NCI-H187 treated with DMSO at 0.1 percent for 48 hours (cell line): ENCODE results near the gene SND1.
"Not testable (repeated sequence)": the region's sequence is repeated elsewhere in the genome, so short reads cannot be mapped to it uniquely, and the experiment has no call there.

ENCODE experiments used
- DNase-seq: peaks from one replicate; lab custom pipeline; 2025; lab: John Stamatoyannopoulos, UW

The SND1 gene

DNA sequence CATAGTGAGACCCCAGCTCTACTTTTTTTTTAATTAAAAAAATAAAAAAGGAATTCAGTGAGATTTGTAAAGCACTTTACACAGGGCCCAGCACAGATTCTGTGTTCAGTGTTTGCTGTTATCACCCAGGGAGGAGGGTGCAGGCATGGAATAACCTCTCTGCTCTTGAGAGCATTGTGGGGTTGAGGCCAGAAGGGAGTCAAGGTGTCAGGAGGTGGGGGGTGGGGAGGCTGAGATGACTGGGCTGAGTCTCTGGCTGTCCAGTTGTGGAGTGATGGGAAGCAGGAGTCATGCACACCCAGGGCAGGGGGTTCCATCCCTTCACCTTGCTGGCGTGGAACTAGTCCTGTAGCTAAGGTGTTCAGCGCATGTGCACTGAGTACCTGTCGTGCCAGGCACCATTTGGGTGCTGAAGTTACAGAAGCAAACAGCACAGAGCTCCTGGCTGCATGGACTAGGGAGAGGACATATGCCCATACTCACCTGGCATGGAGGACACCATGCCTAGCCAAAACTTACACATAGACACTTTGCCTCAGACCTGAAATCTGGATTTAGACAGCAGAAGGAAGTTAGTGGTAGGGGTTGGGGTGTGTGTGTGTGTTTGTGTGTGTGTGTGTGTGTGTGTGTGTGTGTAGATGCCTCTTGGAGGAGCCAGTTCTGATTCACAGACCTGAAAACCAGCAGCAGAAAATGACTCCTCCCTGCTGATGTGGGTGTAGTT, 448.4 kb downstream of the SND1 start:
- DNase-seq, result no peak

DNA sequence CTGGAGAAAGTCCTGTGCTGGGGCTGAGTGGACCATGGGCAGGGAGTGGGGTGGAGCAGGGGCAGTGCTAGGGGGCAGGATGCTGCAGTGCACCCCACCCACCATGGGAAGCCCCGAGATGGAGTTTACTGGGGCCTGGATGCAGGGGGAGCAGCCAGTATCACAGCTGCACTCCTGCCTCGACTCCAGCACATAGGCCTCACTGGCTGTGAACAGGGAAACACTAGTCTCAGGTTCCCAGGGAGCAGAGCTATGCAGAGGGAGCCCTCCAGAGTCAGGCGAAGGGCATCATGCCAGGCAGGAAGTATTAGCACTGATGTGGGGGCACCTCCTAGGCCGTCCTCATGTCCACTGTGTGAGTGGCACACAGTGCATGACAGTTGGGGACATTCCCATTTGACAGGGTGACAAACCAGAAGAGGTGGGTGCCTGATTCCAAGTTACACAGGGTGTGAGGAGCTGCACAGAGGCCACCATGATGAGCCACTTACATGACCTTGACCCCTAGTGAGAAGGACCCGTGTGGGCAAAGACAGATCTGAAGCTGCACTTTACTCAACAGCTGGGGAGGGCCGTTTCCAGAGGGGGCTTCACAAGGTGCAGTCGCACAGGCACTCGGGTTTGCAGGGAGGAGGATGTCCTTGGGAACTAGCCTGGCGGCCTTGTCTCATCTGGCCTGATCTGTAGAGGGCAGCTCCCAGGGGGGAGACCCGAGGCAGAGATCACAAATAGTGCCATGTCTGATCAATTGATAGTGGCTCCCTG, 449.1 kb downstream of the SND1 start:
- no peak for DNase-seq

DNA sequence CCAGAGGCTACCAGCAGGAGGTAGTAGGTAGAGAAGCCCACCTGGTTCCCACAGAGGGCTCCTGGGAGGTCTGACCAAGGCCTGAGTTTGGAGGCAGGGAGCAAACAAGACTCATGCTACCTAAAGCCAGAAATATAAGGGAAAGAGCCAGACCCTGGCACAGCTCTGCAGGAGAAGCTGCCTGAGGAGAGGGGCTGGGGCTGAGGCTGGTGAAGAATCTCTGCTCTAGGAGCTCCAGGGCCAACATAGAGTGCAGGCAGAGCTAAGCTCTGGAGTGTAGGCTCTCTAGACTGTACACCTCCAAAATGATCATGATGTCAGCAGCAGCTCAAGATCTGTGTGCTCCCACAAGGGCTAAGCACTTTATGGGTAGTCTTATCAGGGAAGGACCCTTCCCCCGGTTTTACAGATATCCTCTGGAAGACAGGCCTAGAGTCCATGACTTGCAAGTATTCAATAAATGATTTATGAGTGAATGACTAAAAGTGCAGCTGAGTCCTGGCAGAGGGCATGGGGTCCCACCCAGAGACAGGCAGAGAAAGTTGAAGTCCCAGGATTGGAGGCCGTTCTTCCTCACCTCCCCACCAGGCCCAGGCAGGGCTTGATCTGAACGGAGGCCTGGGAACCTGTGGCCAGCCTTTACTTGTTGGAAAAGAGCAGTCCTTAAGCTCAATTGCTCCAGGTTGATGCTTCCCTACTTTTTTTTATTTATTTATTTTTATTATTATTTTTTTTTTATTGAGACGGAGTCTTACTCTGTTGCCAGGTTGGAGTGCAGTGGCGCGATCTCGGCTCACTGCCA, 450.7 kb downstream of the SND1 start:
- DNase-seq, result no peak

DNA sequence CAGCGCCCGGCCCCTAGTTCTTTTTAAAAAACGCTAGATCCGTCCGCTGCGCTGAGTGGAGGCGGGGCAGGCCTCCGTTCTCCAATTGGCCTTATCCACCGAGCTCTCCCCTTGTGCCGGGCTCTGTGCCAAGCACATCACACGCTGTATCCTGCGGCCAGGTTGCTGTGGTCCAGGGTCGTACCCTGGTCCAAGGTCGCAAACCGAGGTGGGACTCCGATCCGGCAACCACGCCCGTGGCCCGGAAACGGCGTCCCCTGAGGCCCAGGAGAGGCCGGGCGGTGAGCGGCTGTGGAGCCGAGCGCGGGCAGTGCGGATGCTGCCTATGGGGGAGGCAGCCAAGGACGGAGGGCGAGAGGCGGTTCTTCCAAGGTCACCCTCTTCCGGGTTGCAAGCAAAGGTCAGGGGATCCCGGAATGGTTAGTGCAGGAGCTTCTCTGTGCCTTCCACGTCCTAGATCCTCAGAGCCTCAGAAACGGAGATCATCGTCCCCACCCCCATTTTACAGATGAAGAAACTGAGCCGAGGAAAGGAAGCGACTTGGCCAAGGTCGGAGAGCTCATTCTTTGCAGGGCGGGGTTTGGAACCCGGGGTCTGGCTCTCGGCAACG, 451.6 kb downstream of the SND1 start:
- no peak for DNase-seq

DNA sequence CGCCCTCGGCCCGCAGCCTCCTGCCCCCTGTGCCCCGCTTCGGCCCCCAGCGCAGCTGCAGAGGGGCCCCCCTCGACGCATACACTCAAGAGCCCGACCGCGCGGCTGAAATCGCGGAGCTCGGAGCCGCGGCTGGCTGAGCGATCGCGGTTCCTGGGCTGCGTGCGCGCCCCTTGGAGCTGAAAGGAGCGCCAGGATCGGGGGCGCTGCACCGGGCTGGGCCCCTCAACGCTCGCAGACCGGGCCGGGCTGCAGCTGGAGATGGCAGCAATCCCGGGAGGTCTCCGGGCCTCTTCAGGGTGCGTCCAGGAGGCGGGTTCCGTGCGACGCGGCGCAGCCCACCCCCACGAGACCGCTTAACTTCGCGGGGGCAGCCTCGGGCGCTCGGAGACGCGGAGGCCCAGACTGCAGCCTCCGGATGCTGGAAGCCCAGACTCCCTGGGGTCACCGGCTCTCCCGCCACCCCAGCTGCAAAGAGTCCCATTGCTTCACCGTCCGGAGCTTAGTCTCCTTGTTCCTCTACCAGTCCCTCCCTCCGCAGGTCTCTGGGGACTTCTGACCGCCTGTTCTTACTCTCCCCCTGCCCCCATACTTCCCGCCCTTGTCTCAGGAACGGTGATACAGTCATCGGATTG, 452.2 kb downstream of the SND1 start:
- no peak for DNase-seq

DNA sequence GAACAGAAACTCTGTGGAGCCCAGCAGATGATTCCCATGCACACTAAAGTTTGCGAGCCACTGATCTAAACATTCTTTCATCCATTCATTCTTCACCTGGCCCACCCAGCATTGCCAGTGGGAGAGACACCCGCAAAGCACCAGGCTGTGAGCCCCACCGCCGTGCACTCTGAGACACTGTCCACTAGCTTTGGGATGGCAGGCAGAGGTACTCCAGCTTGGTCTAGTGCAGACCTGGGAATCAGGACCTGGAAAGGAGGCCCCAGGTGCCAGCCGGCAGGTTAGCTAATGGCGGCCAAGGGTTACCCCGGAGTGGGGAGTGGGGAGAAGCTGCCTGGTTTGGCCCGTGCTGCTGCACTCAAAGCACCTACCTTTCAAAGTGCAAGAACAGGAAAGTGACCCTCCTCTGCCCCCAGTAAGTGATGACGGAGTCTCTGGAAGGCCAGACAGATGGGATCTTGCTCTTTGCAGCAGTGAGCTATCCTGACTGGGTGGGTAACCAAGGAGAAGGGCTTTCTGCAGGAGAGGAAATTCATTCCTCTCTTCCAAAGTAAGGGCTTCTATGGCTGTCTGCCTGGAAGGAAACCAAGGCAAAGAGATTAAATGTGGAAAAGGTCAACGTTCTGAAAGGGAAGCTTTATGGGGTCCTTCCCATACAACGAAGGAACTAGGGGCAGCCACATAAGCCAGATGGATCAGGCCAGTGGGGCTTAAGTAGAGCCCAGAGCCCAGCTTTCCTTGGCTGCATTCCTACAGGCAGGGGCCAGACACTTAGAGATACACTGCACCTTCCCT, 453.4 kb downstream of the SND1 start:
- DNase-seq, result no peak

DNA sequence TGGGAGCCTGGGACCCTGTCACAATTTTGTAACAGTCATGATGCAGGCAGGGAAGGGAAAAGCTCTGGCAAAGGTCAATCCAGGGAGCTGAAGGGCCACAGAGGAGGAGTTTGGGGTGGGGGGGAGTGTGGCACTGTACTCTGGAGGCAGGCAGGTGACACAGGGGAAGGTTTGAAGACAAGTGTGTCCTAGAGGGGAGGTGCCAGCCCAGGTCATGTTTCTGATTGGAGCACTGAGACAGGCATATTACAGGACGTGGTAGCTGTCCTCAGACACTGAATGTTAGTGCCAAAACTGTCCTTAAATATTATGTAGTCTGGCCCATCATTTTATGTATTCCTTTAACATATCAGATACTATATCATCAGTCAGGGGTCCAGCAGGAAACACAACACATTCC, 454.8 kb downstream of the SND1 start:
- DNase-seq, result no peak

DNA sequence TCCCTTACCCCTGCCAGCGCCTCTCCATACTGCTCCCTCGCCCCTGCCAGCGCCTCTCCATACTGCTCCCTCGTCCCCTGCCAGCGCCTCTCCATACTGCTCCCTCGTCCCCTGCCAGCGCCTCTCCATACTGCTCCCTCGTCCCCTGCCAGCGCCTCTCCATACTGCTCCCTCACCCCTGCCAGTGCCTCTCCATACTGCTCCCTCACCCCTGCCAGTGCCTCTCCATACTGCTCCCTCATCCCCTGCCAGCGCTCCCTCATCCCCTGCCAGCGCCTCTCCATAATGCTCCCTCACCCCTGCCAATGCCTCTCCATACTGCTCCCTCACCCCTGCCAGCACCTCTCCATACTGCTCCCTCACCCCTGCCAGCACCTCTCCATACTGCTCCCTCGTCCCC, 455.5 kb downstream of the SND1 start:
- DNase-seq, result not testable (repeated sequence)

DNA sequence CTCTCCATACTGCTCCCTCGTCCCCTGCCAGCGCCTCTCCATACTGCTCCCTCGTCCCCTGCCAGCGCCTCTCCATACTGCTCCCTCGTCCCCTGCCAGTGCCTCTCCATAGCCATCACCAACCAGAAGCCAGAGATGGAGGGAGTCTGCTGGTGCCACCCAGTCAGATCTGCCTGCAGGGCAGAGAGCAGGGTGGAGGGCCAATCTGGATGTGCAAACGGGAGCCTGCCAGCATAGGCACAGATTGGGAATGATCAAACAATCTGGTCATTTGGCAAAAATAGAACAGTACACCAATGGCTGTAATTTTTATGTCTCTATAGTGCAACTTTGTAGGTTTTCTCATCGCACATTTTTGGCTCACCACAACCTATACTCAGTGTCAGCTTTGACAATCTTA, 456.1 kb downstream of the SND1 start:
- no peak for DNase-seq

DNA sequence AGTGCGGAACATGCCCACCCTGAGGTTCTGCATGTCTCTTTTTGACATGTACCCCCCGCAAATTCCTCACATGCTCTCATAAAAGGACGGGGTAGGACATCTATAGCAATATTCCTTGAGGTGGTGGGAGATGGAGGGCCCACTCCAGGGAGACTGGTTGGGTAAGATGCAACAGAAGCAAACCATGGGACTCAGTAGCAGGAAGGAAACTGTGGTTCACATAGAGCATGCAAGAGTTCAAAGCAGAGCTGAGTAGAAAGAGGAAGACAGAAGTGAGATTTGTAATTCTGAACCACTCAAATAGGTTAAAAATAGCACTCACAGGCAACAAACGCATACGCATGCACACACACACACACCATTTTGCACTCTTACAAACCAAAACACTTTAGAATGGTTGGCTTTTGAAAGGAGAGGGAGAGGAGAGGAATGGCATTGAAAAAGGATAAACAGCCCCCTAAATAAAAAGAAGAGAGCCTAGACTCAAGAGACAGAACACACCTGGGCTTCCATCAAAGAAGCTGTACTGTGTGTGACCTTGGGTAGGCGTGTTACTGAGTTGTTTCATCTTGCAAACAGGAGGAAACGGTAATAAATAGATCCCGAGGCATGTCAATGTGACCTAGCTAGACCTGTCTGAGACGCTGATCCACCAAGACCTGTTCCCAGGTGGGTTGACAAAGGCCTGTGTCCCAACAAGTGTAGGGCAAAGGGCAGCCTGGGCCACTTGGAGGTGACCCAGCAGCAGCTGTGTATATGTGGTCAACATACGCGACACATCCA, 456.8 kb downstream of the SND1 start:
- no peak for DNase-seq

DNA sequence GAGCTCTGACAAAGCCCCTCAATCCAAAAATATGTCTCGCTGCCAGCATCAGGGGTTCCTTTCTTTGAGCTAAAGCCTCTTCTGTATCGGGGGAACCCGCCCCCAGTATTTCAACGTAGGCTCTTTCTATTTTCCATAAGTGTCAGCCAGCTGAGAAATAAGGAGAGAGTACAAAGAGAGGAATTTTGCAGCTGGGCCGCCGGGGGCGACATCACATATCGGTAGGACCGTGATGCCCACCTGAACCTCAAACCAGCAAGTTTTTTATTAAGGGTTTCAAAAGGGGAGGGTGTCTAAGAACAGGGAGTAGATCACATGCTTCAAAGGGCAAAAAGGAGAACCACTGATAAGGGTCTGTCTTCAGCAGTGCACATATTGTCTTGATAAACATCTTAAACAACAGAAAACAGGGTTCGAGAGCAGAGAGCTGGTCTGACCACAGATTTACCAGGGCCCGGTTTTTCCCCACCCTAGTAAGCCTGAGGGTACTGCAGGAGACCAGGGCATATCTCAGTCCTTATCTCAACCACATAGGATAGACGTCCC, 457.5 kb downstream of the SND1 start:
- not testable (repeated sequence) for DNase-seq

DNA sequence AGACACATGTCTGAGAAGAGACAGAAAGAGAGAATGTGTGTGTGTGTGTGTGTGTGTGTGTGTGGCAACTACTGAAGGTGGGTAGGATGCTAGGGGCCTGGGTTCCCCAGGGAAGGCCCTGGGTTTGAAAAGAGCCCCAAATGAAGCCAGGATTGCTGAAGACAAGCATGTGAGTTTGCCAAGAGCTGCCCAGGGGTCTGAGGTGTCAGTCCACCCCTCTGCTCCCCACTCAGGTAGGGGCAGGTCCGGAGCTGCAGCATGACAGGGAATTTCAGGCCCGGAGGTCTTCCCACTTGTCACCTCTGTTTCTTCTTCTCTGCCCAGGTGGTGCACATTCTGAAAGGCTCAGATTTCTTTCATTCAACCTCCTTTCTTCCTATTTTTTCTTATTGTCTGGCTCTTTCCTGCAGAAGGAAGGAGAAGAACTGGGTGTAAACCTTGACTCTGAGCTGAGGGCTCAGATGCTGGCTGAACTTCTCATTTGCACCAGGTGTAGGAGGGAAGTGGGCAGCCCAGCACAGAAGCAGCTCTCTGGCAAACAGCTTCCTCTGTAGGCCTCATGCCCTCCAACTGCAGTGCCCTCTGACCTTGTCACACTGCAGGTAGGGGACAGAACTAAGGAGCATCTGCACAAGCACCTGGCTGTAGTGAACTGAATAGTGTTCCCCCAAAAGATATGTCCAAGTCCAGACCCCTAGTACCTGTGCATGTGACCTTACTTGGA, 458.8 kb downstream of the SND1 start:
- no peak for DNase-seq

DNA sequence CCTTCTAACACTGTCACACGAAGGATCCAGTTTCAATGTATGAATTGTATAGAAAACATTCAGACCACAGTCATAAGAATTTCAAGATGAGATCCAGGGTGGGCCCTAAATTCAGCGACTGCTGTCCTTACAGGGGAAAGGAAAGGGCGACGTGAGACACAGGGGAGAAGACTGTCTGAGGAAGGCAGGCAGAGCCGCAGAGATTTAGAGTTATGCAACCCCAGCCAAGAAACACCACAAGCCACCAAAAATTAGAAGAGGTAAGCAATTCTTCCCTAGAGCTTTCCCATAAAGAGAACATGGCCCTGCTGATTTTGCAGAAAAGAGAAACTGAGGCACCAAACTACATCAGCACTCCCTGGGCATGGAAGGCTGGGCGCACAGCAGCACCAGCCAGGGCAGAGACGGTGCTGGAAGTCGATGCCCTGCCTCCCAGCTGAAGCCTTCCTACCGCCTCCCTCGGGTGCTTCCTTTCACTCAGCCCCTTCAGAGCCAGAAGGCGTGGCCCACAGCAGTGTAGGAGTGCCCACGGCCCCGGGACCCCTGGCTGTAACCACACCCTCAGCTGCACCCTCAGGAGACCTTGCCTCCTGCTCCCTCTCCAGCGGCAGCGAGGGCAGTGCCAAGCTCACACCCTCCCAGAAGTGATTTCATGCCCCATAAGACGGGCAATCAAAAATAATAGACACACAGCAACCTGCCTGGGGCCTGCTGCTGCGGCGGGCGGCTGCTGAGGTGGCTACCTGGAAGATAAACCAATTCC, 460.2 kb downstream of the SND1 start:
- DNase-seq, result no peak

DNA sequence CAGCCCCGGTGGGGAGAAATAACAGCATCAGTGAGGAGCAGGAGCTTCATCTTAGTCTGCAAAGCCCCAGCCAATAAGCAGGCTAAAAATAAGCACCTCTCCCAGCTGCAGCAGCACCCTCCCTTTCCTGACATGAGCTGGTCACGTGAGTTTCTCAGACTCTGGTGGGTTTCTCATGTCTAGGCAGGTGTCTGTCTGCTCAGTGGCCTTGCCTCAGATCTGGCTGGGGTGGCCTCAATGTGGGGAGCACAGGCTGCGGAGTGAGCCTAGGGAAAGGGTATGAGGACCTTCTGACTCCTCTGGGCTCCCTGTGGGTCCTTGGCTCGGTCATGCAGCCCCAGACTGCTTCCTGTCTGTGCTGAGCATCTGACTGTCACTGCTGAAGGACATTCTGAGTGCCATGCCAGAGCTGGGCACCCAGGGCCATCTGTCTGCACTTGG, 460.8 kb downstream of the SND1 start:
- DNase-seq, result no peak

DNA sequence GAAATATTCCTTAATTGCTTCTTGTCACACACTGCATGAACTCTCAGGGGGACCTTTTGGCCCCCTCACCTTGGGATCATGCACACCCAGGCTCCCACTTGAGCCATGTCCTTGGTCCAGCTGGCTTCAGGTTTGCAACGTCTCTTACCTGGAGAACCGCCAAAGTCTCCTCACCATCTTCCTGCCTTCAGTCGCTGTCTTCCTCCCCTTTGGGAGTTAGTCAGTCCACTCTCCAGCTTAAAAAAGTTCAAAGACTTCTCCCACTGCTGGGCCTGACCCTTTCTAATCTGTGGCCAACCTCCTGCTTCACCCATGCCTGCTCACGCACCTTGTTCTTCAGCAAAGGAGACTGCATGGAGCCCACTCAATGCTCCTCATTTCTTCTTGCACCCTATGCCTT, 461.8 kb downstream of the SND1 start:
- DNase-seq, result no peak

DNA sequence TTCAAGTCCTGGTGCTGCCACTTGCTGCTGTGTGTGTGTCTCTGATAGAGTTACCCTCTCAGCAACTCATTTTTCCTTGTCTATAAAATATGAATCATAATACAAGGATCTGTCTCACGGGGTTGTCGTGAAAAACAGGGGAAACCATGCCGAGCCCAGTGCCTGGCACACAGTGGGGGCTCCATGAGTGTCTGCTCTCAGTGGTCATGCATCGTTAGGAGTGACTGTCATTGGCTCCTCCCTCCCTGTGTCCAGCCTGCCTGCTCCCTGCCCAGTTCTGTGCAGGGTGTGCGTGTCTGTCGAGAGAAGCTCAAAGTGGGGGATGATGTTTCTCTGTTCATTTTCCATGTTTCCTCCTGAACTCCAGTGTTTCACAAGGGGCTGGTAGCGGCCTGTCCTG, 462.8 kb downstream of the SND1 start:
- no peak for DNase-seq

DNA sequence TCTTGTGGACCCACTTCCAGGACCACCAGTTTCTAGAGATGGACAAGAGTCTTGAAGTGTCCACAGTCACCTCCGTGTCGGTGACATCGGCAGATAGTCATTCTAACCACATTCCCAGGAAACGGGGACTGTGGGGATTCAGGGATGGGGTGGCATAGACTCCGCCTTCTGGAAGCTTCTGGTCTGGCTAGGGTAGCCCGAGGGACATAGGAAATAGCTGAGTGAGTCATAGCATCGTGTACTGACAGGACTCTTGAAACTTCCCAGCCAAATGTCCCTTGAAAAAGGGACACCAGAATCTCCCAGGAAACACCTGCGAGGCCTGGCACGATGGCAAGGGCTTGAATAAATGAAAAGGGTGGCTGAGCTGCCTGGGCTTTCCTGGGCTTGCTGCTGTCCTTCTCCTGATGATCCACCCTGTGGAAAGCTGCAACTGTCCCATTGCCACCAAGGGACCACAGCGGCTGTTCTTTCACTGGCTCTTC, 463.4 kb downstream of the SND1 start:
- no peak for DNase-seq
